ENCODE results near the gene MAGI3. TPM values are rescaled to one million over a fixed set of nuclear protein-coding genes. Genes with fewer than 3 reads are reported as not detected.
A peak's percentile ranks its signal among the peaks of the same experiment; 100 is the strongest.

MAGI3 gene
- total and polyA plus RNA-seq, 8 donors = 4.6 to 24.2 (median 15.6) TPM

DNA sequence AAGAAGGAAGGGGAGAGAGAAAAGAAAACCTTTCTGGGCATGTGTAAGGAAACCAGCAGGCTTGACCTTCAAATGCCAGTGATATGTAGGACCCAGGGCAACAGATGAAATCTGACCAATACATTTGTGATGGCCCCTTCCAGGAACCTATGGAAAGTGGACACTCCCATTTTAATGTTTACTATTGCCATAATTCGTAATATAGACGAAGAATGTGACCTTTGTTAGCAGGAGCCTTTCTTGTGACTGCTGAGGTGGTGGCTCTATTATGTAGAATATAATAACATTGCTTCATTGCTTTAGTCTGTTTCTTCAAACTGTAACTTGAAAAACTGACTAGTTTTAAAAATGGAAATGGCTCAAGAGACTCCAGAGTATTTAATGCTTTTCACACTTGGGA is 150.8 kb downstream of the MAGI3 start:
- 80 to 81% methylated on average over 2 of the region's 2 CpGs for WGBS, 2 donors
- peak in 1 of 4 donors; percentile 15 for ATAC-seq
- Histone ChIP-seq H3K9me3 (no peaks in the 10 kb centered on the region), H3K27me3 (no peaks in the 10 kb centered on the region), H3K27ac (no peak overlapping the region), H3K36me3 (no peaks in the 10 kb centered on the region), H3K4me3 (no peak overlapping the region), H3K4me1 (no peaks in the 10 kb centered on the region)
- TF ChIP-seq CTCF (IDR thresholded peaks at IDR 0.05) = no peak
- intact Hi-C loops (cut with DNase I) = no loop called here
- no peak for FAIRE-seq
- DNase-seq = no peak

- Histone ChIP-seq H3K9me3 (no peaks in the 10 kb centered on the region), H3K27me3 (no peaks in the 10 kb centered on the region), H3K4me3 (no peak overlapping the region), H3K36me3 (no peaks in the 10 kb centered on the region), H3K27ac (no peak overlapping the region), H3K4me1 (no peaks in the 10 kb centered on the region)
- ATAC-seq (no peak), FAIRE-seq (no peak), DNase-seq (no peak)
- 82 to 83% methylated on average over 6 of the region's 6 CpGs for WGBS, 2 donors
- intact Hi-C loops (cut with DNase I) = no loop called here
- no peak for TF ChIP-seq CTCF (IDR thresholded peaks at IDR 0.05)
Observed at GRCh38 chr1:113542221-113542701, 151.9 kb downstream of the MAGI3 start.

GRCh38 chr1:113543110-113543509 is 152.8 kb downstream of the MAGI3 start:
- Histone ChIP-seq H3K27me3 (no peaks in the 10 kb centered on the region), H3K4me1 (no peaks in the 10 kb centered on the region), H3K9me3 (no peaks in the 10 kb centered on the region), H3K36me3 (no peaks in the 10 kb centered on the region), H3K4me3 (no peak overlapping the region), H3K27ac (no peak overlapping the region)
- no peak for ATAC-seq
- 96 to 97% methylated on average over 1 of the region's 1 CpG for WGBS, 2 donors
- no peak for FAIRE-seq
- no peak for TF ChIP-seq CTCF (IDR thresholded peaks at IDR 0.05)
- intact Hi-C loops (cut with DNase I) = no loop called here
- DNase-seq = no peak

- no peak for TF ChIP-seq CTCF (IDR thresholded peaks at IDR 0.05)
- no peak for ATAC-seq
- Histone ChIP-seq H3K4me3 (no peak overlapping the region), H3K4me1 (no peaks in the 10 kb centered on the region), H3K9me3 (no peaks in the 10 kb centered on the region), H3K27me3 (no peaks in the 10 kb centered on the region), H3K36me3 (no peaks in the 10 kb centered on the region), H3K27ac (no peak overlapping the region)
- no peak for DNase-seq
- no peak for FAIRE-seq
- 78 to 83% methylated on average over 3 of the region's 3 CpGs for WGBS, 2 donors
- intact Hi-C loops (cut with DNase I) = no loop called here
Observed at GRCh38 chr1:113545210-113545609, 154.9 kb downstream of the MAGI3 start.

- Histone ChIP-seq H3K27me3 (no peaks in the 10 kb centered on the region), H3K27ac (no peak overlapping the region), H3K4me3 (no peak overlapping the region), H3K9me3 (no peaks in the 10 kb centered on the region), H3K36me3 (no peaks in the 10 kb centered on the region), H3K4me1 (no peaks in the 10 kb centered on the region)
- no peak for ATAC-seq
- no peak for DNase-seq
- intact Hi-C loops (cut with DNase I) = no loop called here
- WGBS, 2 donors = 70 to 73% methylated on average over 2 of the region's 2 CpGs
- no peak for TF ChIP-seq CTCF (IDR thresholded peaks at IDR 0.05)
- FAIRE-seq = no peak
Observed at GRCh38 chr1:113545626-113546025, 155.3 kb downstream of the MAGI3 start.

All from pancreas (tissue), 10 donors.